SK-N-SH (cell line): ENCODE data around the gene EFNB1. TPM values are rescaled to one million over a fixed set of nuclear protein-coding genes. Genes with fewer than 3 reads are reported as not detected.

Experiments used
- CTCF ChIA-PET: fragments of 300-600, 350-600 bp; formaldehyde crosslinking; extraction: SDS; loops from one replicate; lab custom pipeline; 2021; lab: Yijun Ruan, JAX
- POLR2A ChIA-PET: fragments of 350-600 bp; sonication (Branson Sonifier 250); formaldehyde crosslinking; extraction: SDS; loops from one replicate; lab custom pipeline; 2020; ENCODE audit warnings: antibody characterized with exemption, inconsistent platforms; lab: Yijun Ruan, JAX
- DNase-seq: peaks from one replicate; pipeline ENCODE4 v3.0.0; 2012
- H2AFZ ChIP-seq: fragments of 200-600 bp; sonication (generic); 2 replicates; pipeline ENCODE4 v1.8.1; 2016; ENCODE audit warnings: antibody characterized with exemption, mild to moderate bottlenecking, low read depth
- H3F3A ChIP-seq: fragments of 200-600 bp; sonication (generic); replicated peaks from 2 replicates; pipeline ENCODE3; 2016; ENCODE audit warnings: antibody characterized with exemption, mild to moderate bottlenecking; ENCODE audit not compliant: insufficient read depth
- H3K27ac ChIP-seq, 2 experiments: fragments of 200-500 bp in 1 of 2; fragments of 200-600 bp in 1 of 2; sonication (Bioruptor generic) in 1 of 2; sonication (generic), shearing (Covaris generic) in 1 of 2; 2 replicates each; pipeline versions ENCODE4 v1.5.1 to v1.6.1; 2014 to 2016; ENCODE audit warnings: low read depth in 2 of 2, inconsistent platforms in 1 of 2, low read length in 1 of 2, mild to moderate bottlenecking in 1 of 2, mixed read lengths in 1 of 2
- H3K27me3 ChIP-seq: fragments of 200-600 bp; sonication (generic), shearing (Covaris generic); 2 replicates; pipeline ENCODE4 v1.6.1; 2016; ENCODE audit warnings: mixed run types; ENCODE audit not compliant: insufficient read depth
- H3K36me3 ChIP-seq, 2 experiments: fragments of 200-500 bp in 1 of 2; fragments of 200-600 bp in 1 of 2; sonication (Bioruptor generic) in 1 of 2; sonication (generic) in 1 of 2; replicated peaks in 1 of 2; 2 replicates each; pipeline versions ENCODE3 to v1.5.1; 2014 to 2016; ENCODE audit warnings: low read length in 1 of 2, mild to moderate bottlenecking in 1 of 2; ENCODE audit not compliant: insufficient read depth in 2 of 2, control insufficient read depth in 1 of 2
- H3K4me1 ChIP-seq, 2 experiments: fragments of 200-500 bp in 1 of 2; fragments of 200-600 bp in 1 of 2; sonication (Bioruptor generic) in 1 of 2; sonication (generic), shearing (Covaris generic) in 1 of 2; 2 replicates each; pipeline versions ENCODE4 v1.5.1 to v1.6.1; 2014 to 2016; ENCODE audit warnings: low read depth in 1 of 2, low read length in 1 of 2, mixed run types in 1 of 2; ENCODE audit not compliant: insufficient read depth in 2 of 2, control insufficient read depth in 1 of 2
- H3K4me2 ChIP-seq: fragments of 200-600 bp; sonication (generic), shearing (Covaris generic); 2 replicates; pipeline ENCODE4 v1.6.1; 2017; ENCODE audit warnings: mixed run types
- H3K4me3 ChIP-seq, 2 experiments: fragments of 200-500 bp in 1 of 2; fragments of 200-600 bp in 1 of 2; sonication (Bioruptor generic) in 1 of 2; sonication (generic), shearing (Covaris generic) in 1 of 2; 2 replicates each; pipeline versions ENCODE4 v1.5.1 to v1.8.1; 2014 to 2016; ENCODE audit warnings: low read depth in 2 of 2, inconsistent platforms in 1 of 2, low read length in 1 of 2, mild to moderate bottlenecking in 1 of 2, mixed read lengths in 1 of 2, moderate library complexity in 1 of 2
- H3K79me2 ChIP-seq: fragments of 200-600 bp; sonication (generic); 2 replicates; pipeline ENCODE4 v1.8.1; 2017; ENCODE audit warnings: mild to moderate bottlenecking; ENCODE audit not compliant: insufficient read depth
- H3K9ac ChIP-seq: fragments of 200-600 bp; sonication (generic); 2 replicates; pipeline ENCODE4 v1.6.1; 2017; ENCODE audit warnings: mixed run types
- H3K9me2 ChIP-seq: fragments of 200-600 bp; sonication (generic); 2 replicates; pipeline ENCODE4 v1.6.1; 2017; ENCODE audit warnings: mixed run types
- H3K9me3 ChIP-seq: fragments of 200-600 bp; sonication (generic); 2 replicates; pipeline ENCODE4 v1.6.1; 2017; ENCODE audit warnings: mixed run types, mild to moderate bottlenecking, moderate library complexity
- H4K20me1 ChIP-seq: fragments of 200-600 bp; sonication (generic); 2 replicates; pipeline ENCODE4 v1.6.1; 2017; ENCODE audit warnings: mild to moderate bottlenecking, mixed run types; ENCODE audit not compliant: insufficient read depth
- ELF1 ChIP-seq: IDR thresholded peaks from 2 replicates; pipeline ENCODE4 v1.4.0; 2012
- FOSL2 ChIP-seq: IDR thresholded peaks from 2 replicates; pipeline ENCODE4 v1.4.0; 2012; ENCODE audit warnings: low read depth, mild to moderate bottlenecking, moderate library complexity, borderline replicate concordance
- FOXJ3 ChIP-seq: sonication (generic); formaldehyde crosslinking; IDR thresholded peaks from 2 replicates; pipeline ENCODE4 v1.5.1; 2020; ENCODE audit warnings: mild to moderate bottlenecking, missing genetic modification reagents
- GATA2 ChIP-seq: sonication (generic); formaldehyde crosslinking; IDR thresholded peaks from 2 replicates; pipeline ENCODE4 v1.5.0; 2020; ENCODE audit warnings: mild to moderate bottlenecking, missing genetic modification reagents
- MEF2A ChIP-seq: IDR thresholded peaks from 2 replicates; pipeline ENCODE4 v1.4.0; 2012; ENCODE audit warnings: low read depth, borderline replicate concordance
- POLR2AphosphoS5 ChIP-seq: IDR thresholded peaks from 2 replicates; pipeline ENCODE4 v1.6.1; 2012; ENCODE audit warnings: low read depth, low read length
- RAD21 ChIP-seq: IDR thresholded peaks from 2 replicates; pipeline ENCODE4 v1.6.1; 2012; ENCODE audit warnings: mild to moderate bottlenecking, low read length
- REST ChIP-seq: IDR thresholded peaks from 2 replicates; pipeline ENCODE4 v1.6.1; 2012; ENCODE audit warnings: mild to moderate bottlenecking, low read depth, low read length, moderate library complexity
- RFX5 ChIP-seq: IDR thresholded peaks from 2 replicates; pipeline ENCODE4 v1.6.1; 2012; ENCODE audit warnings: mild to moderate bottlenecking, improper control_type of control experiment, low read length
- RXRA ChIP-seq: IDR thresholded peaks from 2 replicates; pipeline ENCODE4 v1.4.0; 2012; ENCODE audit warnings: low read depth, mild to moderate bottlenecking, borderline replicate concordance
- TAF1 ChIP-seq: IDR thresholded peaks from 2 replicates; pipeline ENCODE4 v1.6.1; 2012; ENCODE audit warnings: low read depth, mild to moderate bottlenecking, low read length, moderate library complexity, borderline replicate concordance
- USF2 ChIP-seq: fragments of 150-350 bp; IDR thresholded peaks from 2 replicates; pipeline ENCODE4 v1.6.1; 2017; ENCODE audit warnings: antibody characterized with exemption, low read length, low read depth, borderline replicate concordance
- YY1 ChIP-seq: IDR thresholded peaks from 2 replicates; pipeline ENCODE4 v1.4.0; 2012; ENCODE audit warnings: low read depth, mild to moderate bottlenecking
- WGBS: methylation state at CpG from one replicate; pipeline ENCODE4 v1.1.6; 2017; ENCODE audit warnings: low lambda C conversion rate; 5-methylcytosine and 5-hydroxymethylcytosine counted together
- polyA plus RNA-seq, 3 experiments: library from polyadenylated mRNA; depleted of rRNA; stranded (reverse); fragments of >200 nt; gene quantifications; 2 replicates each; pipeline ENCODE4 v1.2.3, GENCODE V29; 2012
- TF ChIP-seq, protein P1 (sequence below): IDR thresholded peaks from 2 replicates; pipeline ENCODE4 v1.4.0; 2012; ENCODE audit warnings: low read depth, borderline replicate concordance
- TF ChIP-seq, protein P2 (sequence below): fragments of 200-600 bp; sonication (generic); IDR thresholded peaks from 2 replicates; pipeline ENCODE4 v1.6.1; 2017; ENCODE audit warnings: antibody characterized with exemption, mild to moderate bottlenecking, moderate library complexity

EFNB1 gene
- polyA plus RNA-seq, 1 of the 3 experiments (the other 2 are of a cell fraction): 8.4 TPM

DNA sequence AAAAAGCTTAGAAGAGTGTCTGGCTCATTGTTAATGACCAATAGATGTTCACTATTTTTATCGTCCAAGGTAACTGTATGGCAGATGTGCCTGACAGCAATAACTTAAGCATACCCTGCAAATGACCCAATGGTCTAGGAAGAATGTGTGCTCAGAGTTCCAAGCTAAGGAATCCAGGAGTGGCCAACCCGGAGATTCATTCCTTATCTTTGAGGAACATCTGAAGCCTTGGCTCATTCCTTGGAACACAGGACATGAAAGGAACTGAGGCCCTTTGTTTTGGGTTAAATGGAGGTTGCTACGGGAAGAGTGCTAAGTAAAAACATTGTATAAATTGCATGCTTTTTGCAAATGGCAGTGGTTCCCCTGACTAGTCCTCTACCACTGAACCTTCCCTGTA, 38.9 kb upstream of the EFNB1 start:
- H3K79me2 ChIP-seq: no peaks in the 10 kb centered on the region
- CTCF ChIA-PET: interaction anchor here (0.6 kb wide), 1 partner anchor 312 kb away, joined by 3 read pairs; no protein-coding TSS in a partner anchor
- H3K4me2 ChIP-seq: no peak overlapping the region
- no peaks in the 10 kb centered on the region for H4K20me1 ChIP-seq
- POLR2A ChIA-PET: no interaction called here
- 4% methylated on average over 3 of the region's 3 CpGs for WGBS
- no peaks in the 10 kb centered on the region for H3K36me3 ChIP-seq
- no peaks in the 10 kb centered on the region for H3K9me3 ChIP-seq
- no peak overlapping the region for H3K27ac ChIP-seq
- no peak overlapping the region for H2AFZ ChIP-seq
- H3K9ac ChIP-seq: no peak overlapping the region
- no peaks in the 10 kb centered on the region; the same call in 1 of the 2 replicates for H3K27me3 ChIP-seq
- no peak overlapping the region for H3K4me3 ChIP-seq
- TF ChIP-seq, protein P1, sequence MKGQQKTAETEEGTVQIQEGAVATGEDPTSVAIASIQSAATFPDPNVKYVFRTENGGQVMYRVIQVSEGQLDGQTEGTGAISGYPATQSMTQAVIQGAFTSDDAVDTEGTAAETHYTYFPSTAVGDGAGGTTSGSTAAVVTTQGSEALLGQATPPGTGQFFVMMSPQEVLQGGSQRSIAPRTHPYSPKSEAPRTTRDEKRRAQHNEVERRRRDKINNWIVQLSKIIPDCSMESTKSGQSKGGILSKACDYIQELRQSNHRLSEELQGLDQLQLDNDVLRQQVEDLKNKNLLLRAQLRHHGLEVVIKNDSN: no peak
- no peak for TF ChIP-seq REST
- no peak for TF ChIP-seq POLR2AphosphoS5
- no peak for TF ChIP-seq RAD21
- no peak for TF ChIP-seq YY1
- TF ChIP-seq FOSL2: no peak
- no peak for TF ChIP-seq TAF1
- no peak for TF ChIP-seq RXRA
- no peak for TF ChIP-seq MEF2A
- TF ChIP-seq FOXJ3 (CRISPR knock-in tag): no peak
- TF ChIP-seq ELF1: no peak
- no peak for TF ChIP-seq GATA2 (CRISPR knock-in tag)
- TF ChIP-seq, protein P2, sequence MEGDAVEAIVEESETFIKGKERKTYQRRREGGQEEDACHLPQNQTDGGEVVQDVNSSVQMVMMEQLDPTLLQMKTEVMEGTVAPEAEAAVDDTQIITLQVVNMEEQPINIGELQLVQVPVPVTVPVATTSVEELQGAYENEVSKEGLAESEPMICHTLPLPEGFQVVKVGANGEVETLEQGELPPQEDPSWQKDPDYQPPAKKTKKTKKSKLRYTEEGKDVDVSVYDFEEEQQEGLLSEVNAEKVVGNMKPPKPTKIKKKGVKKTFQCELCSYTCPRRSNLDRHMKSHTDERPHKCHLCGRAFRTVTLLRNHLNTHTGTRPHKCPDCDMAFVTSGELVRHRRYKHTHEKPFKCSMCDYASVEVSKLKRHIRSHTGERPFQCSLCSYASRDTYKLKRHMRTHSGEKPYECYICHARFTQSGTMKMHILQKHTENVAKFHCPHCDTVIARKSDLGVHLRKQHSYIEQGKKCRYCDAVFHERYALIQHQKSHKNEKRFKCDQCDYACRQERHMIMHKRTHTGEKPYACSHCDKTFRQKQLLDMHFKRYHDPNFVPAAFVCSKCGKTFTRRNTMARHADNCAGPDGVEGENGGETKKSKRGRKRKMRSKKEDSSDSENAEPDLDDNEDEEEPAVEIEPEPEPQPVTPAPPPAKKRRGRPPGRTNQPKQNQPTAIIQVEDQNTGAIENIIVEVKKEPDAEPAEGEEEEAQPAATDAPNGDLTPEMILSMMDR: no peak
- no peak for TF ChIP-seq USF2
- no peak for TF ChIP-seq RFX5
- no peaks in the 10 kb centered on the region for H3K4me1 ChIP-seq
- no peak for DNase-seq
- H3F3A ChIP-seq: no peaks in the 10 kb centered on the region
- H3K9me2 ChIP-seq: no peaks in the 10 kb centered on the region
